ENCODE data around the gene MRPL32.

Gene MRPL32

GRCh38 chr7:42964293-42964692 is 32.1 kb downstream of the MRPL32 start:
- H3K4me3 ChIP-seq (ENCODE audit: low read depth, low read length): no peak overlapping the region
- TF ChIP-seq, protein P1, sequence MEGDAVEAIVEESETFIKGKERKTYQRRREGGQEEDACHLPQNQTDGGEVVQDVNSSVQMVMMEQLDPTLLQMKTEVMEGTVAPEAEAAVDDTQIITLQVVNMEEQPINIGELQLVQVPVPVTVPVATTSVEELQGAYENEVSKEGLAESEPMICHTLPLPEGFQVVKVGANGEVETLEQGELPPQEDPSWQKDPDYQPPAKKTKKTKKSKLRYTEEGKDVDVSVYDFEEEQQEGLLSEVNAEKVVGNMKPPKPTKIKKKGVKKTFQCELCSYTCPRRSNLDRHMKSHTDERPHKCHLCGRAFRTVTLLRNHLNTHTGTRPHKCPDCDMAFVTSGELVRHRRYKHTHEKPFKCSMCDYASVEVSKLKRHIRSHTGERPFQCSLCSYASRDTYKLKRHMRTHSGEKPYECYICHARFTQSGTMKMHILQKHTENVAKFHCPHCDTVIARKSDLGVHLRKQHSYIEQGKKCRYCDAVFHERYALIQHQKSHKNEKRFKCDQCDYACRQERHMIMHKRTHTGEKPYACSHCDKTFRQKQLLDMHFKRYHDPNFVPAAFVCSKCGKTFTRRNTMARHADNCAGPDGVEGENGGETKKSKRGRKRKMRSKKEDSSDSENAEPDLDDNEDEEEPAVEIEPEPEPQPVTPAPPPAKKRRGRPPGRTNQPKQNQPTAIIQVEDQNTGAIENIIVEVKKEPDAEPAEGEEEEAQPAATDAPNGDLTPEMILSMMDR (IDR thresholded peaks at IDR 0.05; ENCODE audit: insufficient read depth, low read depth, low read length, missing control alignments): no peak
- no peak for DNase-seq (ENCODE audit: low read depth)

DNA sequence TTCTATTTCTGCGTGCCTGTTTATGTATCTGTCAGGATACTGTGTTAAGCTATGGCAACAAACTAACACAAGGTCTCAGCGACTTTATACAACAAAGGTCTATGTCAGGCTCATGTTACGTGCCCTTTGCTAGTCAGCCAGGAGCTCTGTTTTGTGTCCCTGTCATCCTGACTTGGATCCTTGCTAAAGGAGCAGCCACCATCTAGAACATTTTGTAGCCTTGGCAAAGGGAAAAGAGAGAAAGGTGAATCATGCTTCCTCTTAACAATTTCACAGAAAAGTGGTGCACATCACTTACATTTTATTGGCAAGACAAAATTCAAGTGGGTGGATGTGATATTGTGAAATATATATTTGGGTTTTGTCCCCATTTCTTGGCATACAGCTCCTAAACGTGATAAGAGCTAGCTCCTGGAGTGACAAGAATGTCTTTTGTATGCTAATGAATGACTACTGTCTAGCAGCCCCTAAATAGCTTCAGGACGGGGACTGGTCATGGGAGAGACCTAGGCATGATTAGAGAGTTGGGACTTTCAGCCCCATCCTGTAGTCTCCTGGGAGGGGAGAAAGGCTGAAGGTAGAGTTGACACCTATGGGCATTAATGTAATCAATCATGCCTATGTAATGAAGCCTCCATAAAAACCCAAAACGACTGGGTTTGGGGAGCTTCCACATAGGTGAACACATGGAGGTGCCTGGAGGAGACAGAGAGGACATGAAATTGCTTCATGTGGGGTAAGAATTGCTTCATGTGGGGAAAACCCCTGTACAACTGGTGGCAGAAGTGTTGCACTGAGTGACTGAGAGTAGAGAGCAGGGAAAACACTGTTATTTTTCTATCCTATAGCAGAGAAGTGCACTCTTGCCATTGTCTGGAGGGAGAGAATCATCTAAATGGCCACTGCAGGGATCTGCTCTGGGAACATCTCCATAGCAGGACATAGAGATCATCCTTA is 33.0 kb downstream of the MRPL32 start:
- TF ChIP-seq, protein P1 (IDR thresholded peaks at IDR 0.05; ENCODE audit: insufficient read depth, low read depth, low read length, missing control alignments): no peak
- DNase-seq (ENCODE audit: low read depth): peak; percentile 17
- H3K4me3 ChIP-seq (ENCODE audit: low read depth, low read length): no peak overlapping the region

- DNase-seq (ENCODE audit: low read depth): no peak
- H3K4me3 ChIP-seq (ENCODE audit: low read depth, low read length): no peak overlapping the region
- TF ChIP-seq, protein P1 (IDR thresholded peaks at IDR 0.05; ENCODE audit: insufficient read depth, low read depth, low read length, missing control alignments): no peak
Measured at GRCh38 chr7:42967391-42967790, 35.2 kb downstream of the MRPL32 start.

DNA sequence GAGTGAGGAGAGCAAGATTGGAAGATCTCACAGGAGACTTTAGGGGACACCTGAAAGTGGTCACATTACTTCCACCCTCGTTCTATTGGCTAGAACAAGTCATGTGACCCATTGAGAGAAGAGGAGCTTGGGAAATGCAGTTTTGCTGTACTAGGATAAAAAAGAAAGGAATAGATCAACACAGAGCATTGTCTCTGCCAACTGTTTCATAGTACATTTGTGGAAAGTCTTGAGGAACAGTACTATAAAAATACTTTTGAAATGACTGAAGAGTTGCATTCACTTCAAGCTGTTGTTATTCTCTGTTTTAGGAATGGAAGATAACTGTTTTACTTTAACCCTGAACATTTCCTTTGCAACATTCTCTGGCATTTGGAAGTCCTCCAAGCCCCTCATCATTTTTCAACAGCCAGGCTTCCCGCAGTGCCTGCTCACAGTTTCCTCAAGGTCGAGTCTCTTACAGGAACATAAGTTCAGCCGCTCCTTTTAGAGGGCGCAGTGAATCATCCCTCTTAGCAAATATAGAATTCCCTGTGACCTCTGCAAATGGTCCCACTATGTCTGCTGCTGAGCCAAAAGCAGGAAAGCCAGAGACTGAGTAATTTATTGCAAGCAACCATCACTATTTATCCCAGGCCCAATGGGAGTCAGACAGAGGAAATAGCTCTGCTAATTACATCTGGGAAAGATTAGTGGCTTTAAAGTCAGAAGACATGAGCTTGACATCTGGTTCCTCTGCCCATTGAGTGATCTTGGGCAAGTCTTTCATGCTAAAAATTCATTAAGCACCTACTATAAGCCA is 40.7 kb downstream of the MRPL32 start:
- TF ChIP-seq, protein P1 (IDR thresholded peaks at IDR 0.05; ENCODE audit: insufficient read depth, low read depth, low read length, missing control alignments): no peak
- H3K4me3 ChIP-seq (ENCODE audit: low read depth, low read length): no peak overlapping the region
- DNase-seq (ENCODE audit: low read depth): no peak

- H3K4me3 ChIP-seq (ENCODE audit: low read depth, low read length): no peak overlapping the region
- TF ChIP-seq, protein P1 (IDR thresholded peaks at IDR 0.05; ENCODE audit: insufficient read depth, low read depth, low read length, missing control alignments): no peak
- DNase-seq (ENCODE audit: low read depth): no peak
Measured at GRCh38 chr7:42976371-42976770, 44.2 kb downstream of the MRPL32 start.

GRCh38 chr7:42978496-42978895 is 46.3 kb downstream of the MRPL32 start:
- DNase-seq (ENCODE audit: low read depth): no peak
- no peak overlapping the region for H3K4me3 ChIP-seq (ENCODE audit: low read depth, low read length)
- TF ChIP-seq, protein P1 (IDR thresholded peaks at IDR 0.05; ENCODE audit: insufficient read depth, low read depth, low read length, missing control alignments): no peak

Data from GM12865 (cell line).